IPS-18c (cell line): ENCODE data around the gene ZNRD2.

Source experiments
- H3K4me3 ChIP-seq: 2 replicates; pipeline ENCODE4 v1.7.0; 2013; ENCODE audit warnings: low read depth, mild to moderate bottlenecking, low read length, moderate library complexity; ENCODE audit not compliant: insufficient read depth
- H3K9me3 ChIP-seq: one replicate; pipeline ENCODE4 v1.6.1; 2013; ENCODE audit warnings: mild to moderate bottlenecking, low read length, moderate library complexity; ENCODE audit not compliant: control insufficient read depth, insufficient read depth

The ZNRD2 gene

DNA sequence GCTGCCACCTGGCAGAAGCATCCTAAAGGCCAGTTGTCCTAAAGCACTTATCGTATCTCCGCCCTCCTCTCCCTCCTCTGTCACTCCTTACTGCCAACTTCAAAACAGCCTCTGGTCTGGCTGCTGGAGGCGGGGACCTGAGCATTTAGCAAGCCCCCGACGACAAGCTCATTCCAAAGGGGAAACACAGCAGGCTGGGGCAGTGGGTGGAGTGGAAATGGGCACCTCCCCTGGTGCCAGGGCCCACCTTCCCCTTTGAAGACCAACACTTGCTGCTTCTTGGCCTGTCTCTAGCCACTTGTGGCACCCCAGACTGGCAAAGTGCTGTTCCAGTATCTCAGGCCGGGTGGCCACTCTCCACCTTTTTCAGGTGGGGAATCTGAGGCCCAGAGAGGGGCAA is 40.1 kb downstream of the ZNRD2 start:
- Histone ChIP-seq H3K9me3 (peaks cover 2% of the 10 kb centered on the region), H3K4me3 (no peak overlapping the region)

DNA sequence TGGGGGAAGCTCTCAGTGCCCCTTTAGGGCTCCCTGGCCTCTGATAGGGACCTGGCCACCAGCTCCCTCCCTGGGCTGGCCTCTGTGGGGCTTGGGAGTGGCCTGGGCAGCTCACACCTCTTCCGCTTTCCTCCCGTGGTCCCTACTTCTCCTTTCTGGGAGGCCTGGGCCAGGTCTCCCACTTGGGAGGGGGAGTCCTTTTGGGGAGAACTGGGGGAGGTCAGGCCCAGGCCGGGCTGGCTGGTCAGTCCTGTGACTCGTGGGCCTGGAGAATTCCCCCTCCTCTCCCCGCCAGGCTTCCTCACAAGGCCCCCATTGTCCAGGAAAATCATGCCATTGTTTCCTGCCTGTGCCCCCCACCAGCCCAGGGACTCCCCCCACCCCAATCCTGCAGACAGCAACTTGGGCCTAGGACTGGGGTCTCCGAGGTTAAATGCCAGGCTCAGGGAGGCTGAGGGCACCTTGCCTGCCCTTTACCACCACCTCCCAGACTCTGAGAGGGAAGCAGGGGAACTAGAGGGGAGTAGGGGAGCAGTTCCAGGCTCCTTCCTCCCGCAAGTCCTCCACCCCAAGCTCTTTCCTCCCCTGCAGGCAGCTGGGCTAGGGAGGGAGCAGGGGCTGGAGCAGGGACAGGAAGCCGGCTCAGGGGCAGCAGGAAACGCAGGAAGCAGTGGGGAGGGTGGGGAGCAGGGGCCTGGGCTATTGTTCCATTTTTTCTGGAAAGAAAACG is 40.9 kb downstream of the ZNRD2 start:
- Histone ChIP-seq H3K9me3 (peaks cover 3% of the 10 kb centered on the region), H3K4me3 (no peak overlapping the region)

DNA sequence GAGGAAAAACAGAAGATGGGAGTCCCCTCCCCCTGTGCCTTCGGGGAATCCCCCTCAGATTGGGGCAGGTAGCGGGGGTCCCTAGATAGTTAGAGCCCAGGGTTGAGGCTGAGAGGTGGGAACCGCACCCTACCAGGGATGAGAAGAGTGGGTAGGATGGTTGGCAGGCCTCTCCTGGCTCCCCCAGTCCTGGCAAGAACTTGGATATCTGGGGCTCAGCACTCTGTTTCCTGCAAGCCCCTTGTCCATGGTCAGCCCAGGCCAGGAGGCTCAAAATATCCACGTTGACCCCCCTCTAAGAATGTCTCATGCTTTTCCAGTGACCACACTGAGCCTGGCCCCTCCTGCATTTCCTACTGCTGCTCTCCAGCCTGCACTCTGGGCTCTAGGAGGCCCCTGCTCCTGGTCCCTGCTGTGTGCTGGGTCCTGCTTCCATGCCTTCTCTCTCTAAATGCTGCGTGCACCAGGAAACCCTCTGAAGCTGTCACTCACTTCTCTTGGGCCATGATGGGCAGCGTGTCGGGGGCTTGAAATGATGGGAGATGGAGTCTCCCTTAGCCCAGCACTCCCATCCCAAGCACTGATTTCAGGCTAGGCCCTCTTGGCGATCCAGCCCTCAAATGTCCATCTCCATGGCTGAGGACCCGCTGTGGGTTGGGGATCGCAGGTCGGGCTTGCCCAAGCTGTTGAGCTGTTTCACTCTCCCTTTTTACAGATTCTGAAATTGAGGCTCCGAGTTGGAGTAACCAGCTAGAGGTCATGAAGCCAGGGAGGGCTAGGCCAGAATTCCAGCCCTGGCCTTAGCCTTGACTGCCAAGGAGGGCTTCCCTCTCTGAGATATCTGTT is 41.7 kb downstream of the ZNRD2 start:
- no peak overlapping the region for H3K4me3 ChIP-seq
- H3K9me3 ChIP-seq, result peaks cover 5% of the 10 kb centered on the region

DNA sequence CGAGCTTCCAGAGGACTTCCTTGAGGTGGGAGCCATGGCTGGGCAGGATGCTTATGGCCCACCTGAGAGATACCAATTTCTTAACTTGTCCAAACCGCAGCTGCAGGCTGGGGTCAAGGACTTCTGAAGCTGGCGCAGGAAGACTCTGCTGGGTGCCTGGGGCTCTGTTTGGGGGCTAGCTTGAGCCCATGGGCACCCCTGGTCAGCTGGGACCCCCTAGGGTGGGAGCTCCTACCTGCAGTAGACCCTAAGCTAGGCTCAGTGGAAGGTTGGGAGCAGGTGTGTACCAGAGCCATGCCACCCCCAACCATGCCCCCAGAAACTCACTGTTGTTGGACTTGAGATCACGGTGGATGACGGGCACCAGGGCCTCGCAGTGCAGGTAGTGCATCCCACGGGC is 42.4 kb downstream of the ZNRD2 start:
- Histone ChIP-seq H3K4me3 (peak overlapping the region; percentile 6; the same call in 1 of the 2 replicates), H3K9me3 (peaks cover 5% of the 10 kb centered on the region)

DNA sequence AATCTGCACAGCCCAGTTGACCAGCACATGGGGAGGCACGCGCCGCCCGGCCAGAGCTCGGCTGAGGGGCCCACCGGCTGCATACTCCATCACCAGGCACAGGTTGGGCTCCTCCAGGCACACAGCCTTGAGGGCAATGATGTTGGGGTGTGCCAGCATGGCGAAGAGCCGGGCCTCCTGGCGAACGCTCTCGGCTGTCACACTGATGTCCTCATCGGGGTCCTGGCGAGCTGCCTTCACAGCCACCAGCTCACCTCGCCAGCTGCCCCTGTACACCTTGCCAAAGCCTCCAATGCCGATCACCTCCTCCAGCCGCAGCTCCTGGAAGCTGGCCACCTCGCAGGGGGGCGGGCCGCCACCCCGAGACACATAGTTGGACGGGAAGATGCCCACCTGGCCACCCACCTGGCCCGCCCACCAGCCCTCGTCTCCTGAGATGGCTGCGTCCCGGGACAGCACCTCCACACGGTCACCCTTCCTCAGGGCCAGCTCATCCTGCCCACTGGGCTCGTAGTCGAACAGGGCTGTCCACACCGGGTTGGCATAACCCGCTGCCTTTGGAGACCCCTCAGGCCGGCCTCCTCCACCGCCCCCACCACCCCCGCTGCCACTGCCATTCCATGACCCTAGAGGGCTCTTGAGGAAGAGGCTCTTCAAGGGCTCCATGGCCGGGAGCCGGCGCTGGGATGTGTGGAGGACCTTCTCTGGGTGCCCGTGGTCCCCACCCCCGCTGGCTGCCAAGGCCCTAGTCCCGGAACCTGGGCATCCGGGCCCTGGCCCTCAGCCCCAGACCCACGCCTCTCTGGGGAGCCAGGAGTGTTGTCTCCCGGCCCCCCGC is 43.0 kb downstream of the ZNRD2 start:
- H3K4me3 ChIP-seq, result peak overlapping the region; percentile 82
- peaks cover 3% of the 10 kb centered on the region for H3K9me3 ChIP-seq

DNA sequence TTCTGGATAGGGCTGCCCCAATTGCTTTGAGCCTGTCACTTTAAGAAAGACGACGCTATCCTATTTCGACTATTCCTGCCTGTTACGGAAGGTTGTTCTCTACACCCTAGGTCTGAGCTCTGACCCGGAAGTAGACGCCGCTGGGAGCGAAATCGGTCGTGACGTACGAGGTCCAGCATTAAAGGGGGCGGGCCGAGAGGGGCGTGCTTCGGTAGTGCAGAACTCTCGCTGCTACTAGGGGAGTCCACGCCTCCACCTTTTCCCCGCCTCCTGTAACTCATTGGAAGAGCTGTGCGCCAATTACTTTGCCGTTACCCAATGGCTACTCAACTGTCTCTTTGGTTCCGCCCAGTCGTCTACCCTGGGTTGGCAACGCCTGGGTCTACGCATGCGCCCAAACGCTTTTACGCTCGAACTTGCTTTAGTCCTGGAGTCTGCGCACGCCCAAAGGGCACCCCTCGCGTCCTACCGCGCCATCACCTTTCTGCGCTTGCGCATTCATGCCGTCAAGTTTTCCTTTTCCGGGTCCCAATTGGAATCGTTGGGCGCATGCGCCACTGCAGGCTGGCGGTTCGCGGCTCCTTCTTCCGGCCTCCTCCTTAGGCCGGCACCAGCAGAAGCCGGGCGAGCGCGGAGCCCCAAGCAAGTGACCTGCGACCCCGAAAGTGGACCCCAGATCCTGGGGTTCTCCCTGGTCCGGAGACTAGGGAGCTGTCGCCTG is 45.1 kb downstream of the ZNRD2 start, which contains the start of gene PCNX3:
Gene PCNX3 (plus strand): TSS at position 548 of the 721 bp plus-strand sequence. CDS start 536 bp downstream, outside the sequence.
- H3K9me3 ChIP-seq, result peaks cover 3% of the 10 kb centered on the region
- H3K4me3 ChIP-seq, result peak within 1 kb of the TSS; percentile 89

DNA sequence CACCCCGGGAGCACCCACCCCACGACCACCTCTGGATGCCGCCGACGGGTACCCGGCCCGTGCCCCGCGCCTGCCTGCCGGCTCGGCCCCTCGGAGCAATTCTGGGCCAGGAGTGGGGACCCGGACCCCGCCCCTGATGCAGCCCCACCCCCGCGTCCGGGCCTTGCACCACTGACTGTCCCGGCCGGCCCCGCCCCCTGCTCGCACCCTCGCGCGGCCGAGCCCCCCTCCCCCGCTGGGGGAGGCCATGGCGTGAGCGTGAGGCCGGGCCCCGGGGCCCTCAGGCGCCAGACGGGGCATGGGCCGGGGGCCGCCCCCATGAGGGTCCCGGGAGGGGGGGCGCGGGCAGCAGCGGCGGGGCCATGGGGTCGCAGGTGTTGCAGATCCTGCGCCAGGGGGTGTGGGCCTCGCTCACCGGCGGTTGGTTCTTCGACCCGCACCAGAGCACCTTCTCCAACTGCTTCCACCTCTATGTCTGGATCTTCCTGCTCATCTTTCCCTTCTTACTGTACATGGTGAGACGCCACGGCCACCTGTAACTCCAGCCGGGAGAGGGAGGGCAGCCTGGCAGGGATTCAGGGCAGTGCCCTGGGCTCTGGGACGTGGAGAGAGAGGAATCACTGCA is 45.8 kb downstream of the ZNRD2 start:
- Histone ChIP-seq H3K9me3 (peaks cover 3% of the 10 kb centered on the region), H3K4me3 (peak overlapping the region; percentile 89)

DNA sequence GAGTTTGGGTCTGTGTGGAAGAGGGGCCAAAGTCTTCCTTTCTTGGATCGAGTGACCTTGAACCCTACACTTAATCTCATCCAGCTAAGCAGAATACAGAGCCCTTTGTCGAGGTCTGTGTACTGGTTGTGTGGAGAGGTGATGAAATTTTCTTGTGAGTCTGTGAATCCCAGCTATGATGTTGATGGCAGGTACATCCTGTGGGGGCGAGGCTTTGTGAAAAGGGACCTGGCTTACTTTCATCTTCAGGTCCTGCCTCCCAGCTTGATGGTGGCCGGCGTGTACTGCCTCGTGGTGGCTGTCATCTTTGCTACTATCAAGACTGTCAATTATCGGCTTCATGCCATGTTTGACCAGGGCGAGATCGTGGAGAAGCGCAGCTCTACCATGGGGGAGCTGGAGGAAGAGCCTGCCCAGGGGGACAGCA is 46.3 kb downstream of the ZNRD2 start:
- Histone ChIP-seq H3K4me3 (peak overlapping the region; percentile 89), H3K9me3 (peaks cover 3% of the 10 kb centered on the region)

DNA sequence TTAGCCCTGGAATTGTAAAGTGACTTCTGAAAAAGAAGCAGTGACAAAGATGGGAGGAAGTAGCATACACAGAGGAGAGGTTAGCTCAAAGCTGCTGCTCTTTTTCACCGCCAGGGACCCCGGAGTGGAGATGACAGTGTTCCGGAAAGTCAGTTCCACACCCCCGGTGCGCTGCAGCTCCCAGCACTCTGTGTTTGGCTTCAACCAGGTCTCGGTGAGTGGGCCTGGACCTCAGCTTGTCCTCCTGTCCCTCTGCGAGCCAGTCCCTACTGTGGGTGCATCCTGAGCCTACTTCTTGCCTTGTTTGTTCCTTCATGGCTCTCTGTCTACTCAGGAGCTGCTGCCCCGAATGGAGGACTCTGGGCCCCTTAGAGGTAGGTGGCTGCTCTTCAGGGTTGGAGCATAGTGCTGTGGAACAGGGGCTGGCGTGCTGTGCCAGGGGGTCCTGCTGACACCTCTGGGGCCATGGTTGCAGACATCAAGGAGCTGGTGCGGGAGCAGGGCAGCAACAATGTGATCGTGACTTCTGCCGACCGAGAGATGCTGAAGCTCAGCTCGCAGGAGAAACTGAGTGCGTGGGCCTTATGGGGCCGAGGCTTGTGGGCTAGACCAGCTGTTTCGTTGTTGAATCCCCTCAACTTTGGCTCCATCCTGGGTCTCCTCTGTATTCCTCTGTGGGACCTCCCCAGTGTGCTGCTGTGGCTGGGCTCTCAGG is 47.0 kb downstream of the ZNRD2 start:
- Histone ChIP-seq H3K4me3 (no peak overlapping the region), H3K9me3 (peaks cover 3% of the 10 kb centered on the region)

DNA sequence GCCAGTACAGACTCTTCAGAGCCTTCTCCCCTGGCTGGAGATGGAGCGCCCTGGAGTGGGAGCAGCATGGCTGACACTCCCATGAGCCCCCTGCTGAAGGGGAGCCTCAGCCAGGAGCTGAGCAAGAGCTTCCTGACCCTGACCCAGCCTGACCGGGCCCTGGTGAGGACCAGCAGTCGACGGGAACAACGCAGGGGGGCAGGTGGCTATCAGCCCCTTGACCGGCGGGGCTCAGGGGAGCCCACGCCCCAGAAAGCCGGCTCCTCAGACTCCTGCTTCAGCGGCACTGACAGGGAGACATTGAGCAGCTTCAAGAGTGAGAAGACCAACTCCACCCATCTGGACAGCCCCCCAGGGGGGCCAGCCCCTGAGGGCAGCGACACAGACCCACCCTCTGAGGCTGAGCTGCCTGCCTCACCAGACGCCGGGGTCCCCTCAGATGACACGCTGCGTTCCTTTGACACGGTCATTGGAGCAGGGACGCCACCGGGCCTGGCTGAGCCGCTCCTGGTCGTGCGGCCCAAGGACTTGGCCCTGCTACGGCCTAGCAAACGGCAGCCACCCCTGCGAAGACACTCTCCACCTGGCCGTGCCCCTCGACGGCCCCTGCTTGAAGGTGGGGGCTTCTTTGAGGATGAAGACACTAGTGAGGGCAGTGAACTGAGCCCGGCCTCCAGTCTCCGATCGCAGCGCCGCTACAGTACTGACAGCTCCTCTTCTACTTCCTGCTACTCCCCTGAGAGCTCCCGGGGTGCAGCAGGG is 47.9 kb downstream of the ZNRD2 start:
- Histone ChIP-seq H3K4me3 (no peak overlapping the region), H3K9me3 (peaks cover 3% of the 10 kb centered on the region)

DNA sequence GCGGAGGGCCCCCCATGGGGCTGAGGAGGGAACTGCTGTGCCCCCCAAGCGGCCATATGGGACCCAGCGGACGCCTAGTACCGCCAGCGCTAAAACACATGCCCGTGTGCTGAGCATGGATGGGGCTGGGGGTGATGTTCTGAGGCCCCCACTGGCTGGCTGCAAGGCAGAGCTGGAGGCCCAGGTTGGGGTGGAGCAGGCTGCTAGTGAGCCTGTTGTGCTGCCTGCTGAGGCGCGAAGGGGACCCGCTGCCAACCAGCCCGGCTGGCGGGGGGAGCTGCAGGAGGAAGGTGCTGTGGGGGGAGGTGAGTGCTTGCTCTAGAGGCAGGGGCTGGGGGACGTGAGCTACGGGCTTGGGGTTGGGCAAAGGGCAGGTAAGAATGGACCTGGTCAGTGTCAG is 48.5 kb downstream of the ZNRD2 start:
- Histone ChIP-seq H3K9me3 (peaks cover 3% of the 10 kb centered on the region), H3K4me3 (no peak overlapping the region)

DNA sequence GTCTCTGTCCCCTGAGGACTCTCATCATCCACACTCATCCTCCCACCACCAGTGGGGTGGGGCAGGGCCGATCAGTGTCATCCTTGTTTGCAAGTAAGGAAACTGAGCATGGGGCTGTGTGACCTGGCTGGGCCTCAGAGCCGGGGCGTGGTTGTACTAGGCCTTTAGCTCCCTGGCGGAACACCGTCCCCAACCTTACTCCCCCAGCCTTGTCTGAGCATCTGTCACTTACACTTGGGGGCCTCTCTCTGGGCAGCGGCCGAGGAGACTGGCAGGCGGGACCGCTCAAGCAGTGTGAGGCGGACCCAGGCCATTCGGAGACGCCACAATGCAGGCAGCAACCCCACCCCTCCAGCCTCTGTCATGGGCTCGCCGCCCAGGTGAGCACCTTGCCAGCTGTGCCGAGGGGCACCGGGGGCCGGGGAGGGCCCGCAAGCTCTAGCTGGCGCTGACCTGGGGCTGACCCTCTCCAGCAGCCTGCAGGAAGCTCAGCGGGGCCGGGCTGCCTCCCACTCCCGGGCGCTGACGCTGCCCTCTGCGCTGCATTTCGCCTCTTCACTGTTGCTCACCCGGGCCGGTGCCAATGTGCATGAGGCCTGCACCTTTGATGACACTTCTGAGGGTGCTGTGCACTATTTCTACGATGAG is 49.1 kb downstream of the ZNRD2 start:
- Histone ChIP-seq H3K9me3 (peaks cover 3% of the 10 kb centered on the region), H3K4me3 (no peak overlapping the region)

DNA sequence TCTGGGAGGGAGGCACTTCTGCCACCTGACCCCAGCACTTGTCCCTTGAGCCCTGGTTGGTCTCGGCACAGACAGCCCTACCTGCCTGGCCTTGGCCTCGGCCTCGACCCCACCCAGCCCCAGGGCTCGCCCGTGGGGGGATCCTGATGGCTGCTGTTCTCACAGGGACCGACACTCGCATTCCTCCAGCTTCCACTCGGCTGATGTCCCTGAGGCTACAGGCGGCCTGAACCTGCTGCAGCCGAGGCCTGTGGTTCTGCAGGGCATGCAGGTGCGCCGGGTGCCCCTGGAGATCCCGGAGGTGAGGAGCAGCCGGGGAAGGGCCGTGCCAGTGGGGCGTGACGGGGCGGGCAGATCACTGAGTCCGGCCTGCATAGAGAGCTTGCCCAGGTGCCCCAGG is 50.4 kb downstream of the ZNRD2 start:
- H3K4me3 ChIP-seq, result no peak overlapping the region
- H3K9me3 ChIP-seq, result peaks cover 3% of the 10 kb centered on the region

DNA sequence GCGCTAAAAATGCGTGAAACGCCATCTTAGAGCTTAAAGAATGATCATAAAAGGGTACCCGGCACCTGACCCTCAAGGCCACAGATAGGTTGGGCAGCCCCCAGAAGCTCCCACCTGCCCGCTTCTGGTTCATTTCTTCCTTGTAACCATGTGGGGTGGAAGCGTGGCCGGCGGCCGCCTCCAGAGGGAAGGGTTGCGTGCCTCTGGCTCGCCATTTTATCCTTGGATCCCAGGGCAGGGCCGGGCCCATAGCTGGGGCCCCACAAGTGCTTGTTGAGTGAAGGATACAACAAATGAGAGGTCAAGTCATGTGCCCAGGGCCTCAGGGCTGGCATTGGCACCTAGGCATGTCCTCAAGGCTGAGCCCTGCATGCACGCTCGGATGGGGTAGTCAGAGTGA is 51.2 kb downstream of the ZNRD2 start:
- Histone ChIP-seq H3K9me3 (no peaks in the 10 kb centered on the region), H3K4me3 (no peak overlapping the region)
